ENCODE data around the gene STARD6. TPM values are rescaled to one million over a fixed set of nuclear protein-coding genes. Genes with fewer than 3 reads are reported as not detected.

Gene STARD6
- total and polyA plus RNA-seq, 10 of the 15 experiments (the other 5 are each of a cell fraction or from before 2014, with no cell fraction given) = 0.10 to 0.84 (median 0.34) TPM; not detected in 3

- ATAC-seq (peak; percentile 22), FAIRE-seq (no peak), DNase-seq (ENCODE audit: low read depth, low spot score) (no peak)
- Histone ChIP-seq H3K9ac (ENCODE audit: control insufficient read depth, insufficient read depth, low read length) (peak overlapping the region; percentile 91), H2AFZ (ENCODE audit: control insufficient read depth, low read depth, low read length) (peak overlapping the region; percentile 97), H3K4me2 (ENCODE audit: control insufficient read depth, insufficient read depth) (peak overlapping the region; percentile 94), H3K27ac (ENCODE audit: control insufficient read depth, insufficient read depth) (peak overlapping the region; percentile 84), H3K27me3 (replicated peaks in 1 of 2; ENCODE audit: control insufficient read depth in 2 of 2, insufficient read depth in 2 of 2, low read length in 1 of 2) (no peaks in the 10 kb centered on the region), H3K4me3 (peak overlapping the region; percentile 89), H4K20me1 (ENCODE audit: control insufficient read depth, insufficient read depth) (no peaks in the 10 kb centered on the region), H3K4me1 (ENCODE audit: control insufficient read depth, insufficient read depth, low read length) (peaks cover 3% of the 10 kb centered on the region), H3K9me3 (replicated peaks; ENCODE audit: control insufficient read depth, insufficient read depth, low read length) (no peaks in the 10 kb centered on the region), H3K36me3 (ENCODE audit: control insufficient read depth in 2 of 2, insufficient read depth in 2 of 2, low read length in 1 of 2) (0 out of 4 replicates have a peak, but pooled peaks cover 0 to 3% of the 10 kb centered on the region in 2 experiments), H3K79me2 (ENCODE audit: control insufficient read depth, insufficient read depth, low read length) (peaks cover 12% of the 10 kb centered on the region)
- CTCF ChIA-PET = interaction anchor here (1.1 to 2.5 kb wide), 4 partner anchors 13 to 88 kb away, joined by 6 to 13 read pairs (median 8); partner anchors contain the start of gene POLI
- TSS peak; percentile 69 for BruUV-seq (replicated peaks)
- SMC1A ChIA-PET (ENCODE audit: uncharacterized antibody, unreplicated experiment) = interaction anchor here (0.6 to 1.8 kb wide), 6 partner anchors 34 to 625 kb away, joined by 3 to 7 read pairs (median 4); no protein-coding TSS in a partner anchor
- RAD21 ChIA-PET (ENCODE audit: unreplicated experiment) = interaction anchor here (1.1 to 1.7 kb wide), 2 partner anchors 34 to 136 kb away, joined by 6 to 9 read pairs; no protein-coding TSS in a partner anchor
- intact Hi-C loops (cut with micrococcal nuclease; ENCODE audit: unreplicated experiment) = no loop called here
- in situ Hi-C loops (cut with MboI) = loop anchor here (10.0 kb wide), 1 partner anchor 134 kb away; the partner anchor contains the start of gene MBD2
- WGBS (ENCODE audit: insufficient coverage, insufficient replicate concordance, low lambda C conversion rate, missing lambda C conversion rate) = 5% methylated on average over 21 of the region's 21 CpGs
- POLR2A ChIA-PET = interaction anchor here (0.6 to 0.7 kb wide), 2 partner anchors 97 to 140 kb away, joined by 3 to 4 read pairs; no protein-coding TSS in a partner anchor
- TF ChIP-seq SUZ12 (IDR thresholded peaks at IDR 0.05; ENCODE audit: unreplicated experiment) (no peak), IRF5 (IDR thresholded peaks at IDR 0.05; ENCODE audit: borderline replicate concordance) (no peak), ASH2L (IDR thresholded peaks at IDR 0.05; ENCODE audit: borderline replicate concordance, low read depth) (no peak), CHD4 (IDR thresholded peaks at IDR 0.05) (no peak), TCF12 (IDR thresholded peaks at IDR 0.05; ENCODE audit: low read depth, low read length) (no peak), BCL11A (IDR thresholded peaks at IDR 0.05; ENCODE audit: low read depth, low read length) (no peak), NFXL1 (IDR thresholded peaks at IDR 0.05; ENCODE audit: borderline replicate concordance) (no peak), HSF1 (IDR thresholded peaks at IDR 0.05; ENCODE audit: low read depth, low read length) (no peak), REST (IDR thresholded peaks at IDR 0.05; ENCODE audit: low read depth, low read length) (no peak)
Measured at GRCh38 chr18:54358495-54359040, 910 bp upstream of the STARD6 start.

Data from GM12878 (cell line).